B cell (primary cell): Measurements from ENCODE around the gene SLC25A48. TPM values are rescaled to one million over a fixed set of nuclear protein-coding genes. Genes with fewer than 3 reads are reported as not detected.

ENCODE experiments used
- ATAC-seq: fragments of 200-7000 bp; cut with Tn5 transposase; one replicate; pipeline ENCODE4 v1.10.0; 2021; ENCODE audit warnings: low read depth, mild to moderate bottlenecking, moderate number of reproducible peaks, moderate library complexity
- CTCF ChIA-PET: fragments of 350-600 bp; sonication (Branson Sonifier 250); formaldehyde crosslinking; loops from one replicate; lab custom pipeline; 2021; ENCODE audit warnings: antibody characterized with exemption, inconsistent platforms; lab: Charles Lee
- POLR2A ChIA-PET: fragments of 350-600 bp; sonication (Branson Sonifier 250); formaldehyde crosslinking; loops from one replicate; lab custom pipeline; 2021; ENCODE audit warnings: antibody characterized with exemption; lab: Charles Lee
- DNase-seq: peaks from one replicate; pipeline ENCODE4 v3.0.0; 2013
- H2AFZ ChIP-seq: 2 replicates; pipeline ENCODE4 v1.6.1; 2012; ENCODE audit warnings: mild to moderate bottlenecking, low read depth, low read length; ENCODE audit not compliant: insufficient read depth, poor library complexity, severe bottlenecking
- H3K27ac ChIP-seq, 2 donors: 1 replicate in 1 of 2; 2 replicates in 1 of 2; pipeline ENCODE4 v1.5.1; 2012 to 2013; ENCODE audit warnings: low read length in 2 of 2, mild to moderate bottlenecking in 2 of 2, moderate library complexity in 1 of 2
- H3K27me3 ChIP-seq, 4 experiments: fragments of 200-600 bp in 1 of 4; sonication (generic) in 1 of 4; replicated peaks in 1 of 4; 1 replicate in 2 of 4; 2 replicates in 2 of 4; pipeline versions ENCODE4 v1.6.1 to v1.7.0; 2013 to 2016; ENCODE audit warnings: low read length in 3 of 4, mild to moderate bottlenecking in 2 of 4, mixed read lengths in 1 of 4, moderate library complexity in 1 of 4; ENCODE audit not compliant: insufficient read depth in 4 of 4, control insufficient read depth in 3 of 4; ENCODE audit errors: control extremely low read depth in 1 of 4
- H3K36me3 ChIP-seq, 2 experiments: replicated peaks in 1 of 2; 1 replicate in 1 of 2; 2 replicates in 1 of 2; pipeline versions ENCODE4 v1.6.1 to v1.7.1; 2013; ENCODE audit warnings: low read length in 1 of 2; ENCODE audit not compliant: insufficient read depth in 2 of 2, control insufficient read depth in 1 of 2; ENCODE audit errors: control extremely low read depth in 1 of 2, extremely low read depth in 1 of 2
- H3K4me1 ChIP-seq, 2 donors: fragments of 200-600 bp in 1 of 2; sonication (generic) in 1 of 2; 1 replicate in 1 of 2; 2 replicates in 1 of 2; pipeline versions ENCODE4 v1.5.1 to v1.6.1; 2013 to 2017; ENCODE audit warnings: low read length in 2 of 2; ENCODE audit not compliant: control insufficient read depth in 2 of 2, insufficient read depth in 2 of 2
- H3K4me2 ChIP-seq: replicated peaks from 2 replicates; pipeline ENCODE3; 2012; ENCODE audit warnings: mild to moderate bottlenecking, low read depth, low read length; ENCODE audit not compliant: poor library complexity, severe bottlenecking
- H3K4me3 ChIP-seq, 5 experiments: fragments of 200-600 bp in 1 of 5; sonication (generic) in 1 of 5; 1 replicate in 3 of 5; 2 replicates in 2 of 5; pipeline versions ENCODE4 v1.5.1 to v1.7.0; 2011 to 2016; ENCODE audit warnings: low read length in 4 of 5, mild to moderate bottlenecking in 4 of 5, low read depth in 2 of 5, control low read depth in 1 of 5, moderate library complexity in 1 of 5; ENCODE audit not compliant: insufficient read depth in 1 of 5; ENCODE audit errors: control extremely low read depth in 1 of 5, extremely low read depth in 1 of 5
- H3K79me2 ChIP-seq: fragments of 200-600 bp; sonication (generic); one replicate; pipeline ENCODE4 v1.6.0; 2016; ENCODE audit warnings: low read length; ENCODE audit not compliant: control insufficient read depth, insufficient read depth
- H3K9ac ChIP-seq: fragments of 200-600 bp; sonication (generic); 2 replicates; pipeline ENCODE4 v1.6.1; 2017; ENCODE audit warnings: mild to moderate bottlenecking, low read length, moderate library complexity
- H3K9me3 ChIP-seq, 3 donors: one replicate each; pipeline versions ENCODE4 v1.6.1 to v1.7.1; 2013; ENCODE audit warnings: low read length in 2 of 3; ENCODE audit not compliant: control insufficient read depth in 2 of 3, insufficient read depth in 1 of 3; ENCODE audit errors: control extremely low read depth in 1 of 3
- H4K20me1 ChIP-seq: 2 replicates; pipeline ENCODE4 v1.6.0; 2012; ENCODE audit warnings: mild to moderate bottlenecking, low read length; ENCODE audit not compliant: insufficient read depth, control insufficient read depth, poor library complexity, severe bottlenecking
- H3K27ac Mint-ChIP-seq: one replicate; pipeline ENCODE4 v1.8.0; 2021; ENCODE audit warnings: mixed read lengths
- H3K27me3 Mint-ChIP-seq: one replicate; pipeline ENCODE4 v1.8.0; 2021; ENCODE audit warnings: mixed read lengths
- H3K4me1 Mint-ChIP-seq: one replicate; pipeline ENCODE4 v1.8.0; 2021; ENCODE audit warnings: mixed read lengths
- H3K4me3 Mint-ChIP-seq: one replicate; pipeline ENCODE4 v1.8.0; 2021; ENCODE audit warnings: mixed read lengths
- H3K9me3 Mint-ChIP-seq: one replicate; pipeline ENCODE4 v1.8.0; 2022; ENCODE audit warnings: mixed read lengths; ENCODE audit not compliant: insufficient read depth
- CTCF ChIP-seq: fragments of 200-600 bp; IDR thresholded peaks from one replicate; pipeline ENCODE4 v1.8.0; 2022; ENCODE audit warnings: antibody characterized with exemption, mild to moderate bottlenecking
- EZH2 ChIP-seq: IDR thresholded peaks from 2 replicates; pipeline ENCODE4 v1.6.1; 2012; ENCODE audit warnings: borderline replicate concordance, low read depth, mild to moderate bottlenecking, moderate library complexity, low read length; ENCODE audit not compliant: insufficient read depth, poor library complexity, severe bottlenecking
- WGBS: methylation state at CpG from one replicate; pipeline ENCODE4 v1.1.5; 2013; ENCODE audit warnings: missing lambda C conversion rate; ENCODE audit not compliant: insufficient coverage; 5-methylcytosine and 5-hydroxymethylcytosine counted together
- intact Hi-C: fragments of 100-400 bp; cut with micrococcal nuclease; formaldehyde crosslinking; loops from one replicate; pipeline ENCODE4 v1.10.0; 2022
- polyA plus RNA-seq: library from polyadenylated mRNA; depleted of rRNA; stranded (reverse); fragments of >200 nt; gene quantifications from 2 replicates; pipeline ENCODE4 v1.2.3, GENCODE V29; 2012
- total RNA-seq, 2 donors: library from RNA; stranded (reverse); fragments of 120-200 nt in 1 of 2; gene quantifications; 1 replicate in 1 of 2; 2 replicates in 1 of 2; pipeline versions ENCODE4 v1.2.3 to v1.2.4, GENCODE V29; 2013 to 2022

SLC25A48 gene
- total and polyA plus RNA-seq, 2 donors (not counting 1 experiment from before 2014, with no cell fraction given) = not detected

- Histone ChIP-seq H2AFZ (no peak overlapping the region), H3K36me3 (no peaks in the 10 kb centered on the region), H3K27ac (no peak overlapping the region), H3K4me2 (no peak overlapping the region), H4K20me1 (no peaks in the 10 kb centered on the region), H3K9ac (no peak overlapping the region), H3K79me2 (no peaks in the 10 kb centered on the region), H3K4me3 (no peak overlapping the region), H3K9me3 (no peaks in the 10 kb centered on the region), H3K4me1 (no peaks in the 10 kb centered on the region), H3K27me3 (peaks cover 0 to 4% (median 0%) of the 10 kb centered on the region in 4 experiments)
- Mint-ChIP-seq H3K4me1 (no peaks in the 10 kb centered on the region), H3K4me3 (no peak overlapping the region), H3K9me3 (no peaks in the 10 kb centered on the region), H3K27ac (no peak overlapping the region), H3K27me3 (peaks cover 26% of the 10 kb centered on the region)
- no CpG with 5 or more reads among the region's 5 CpGs for WGBS
- no peak for TF ChIP-seq EZH2
- no peak for TF ChIP-seq CTCF
- ChIA-PET POLR2A (no interaction called here), CTCF (interaction anchor here (1.4 kb wide), 1 partner anchor 336 kb away, joined by 4 read pairs; no protein-coding TSS in a partner anchor)
- intact Hi-C loops = no loop called here
- ATAC-seq = no peak
- no peak for DNase-seq
Measured at GRCh38 chr5:135876146-135876545, 41.7 kb downstream of the SLC25A48 start.

GRCh38 chr5:135877570-135878155 lies 43.2 kb downstream of the SLC25A48 start:
- no peak overlapping the region for H3K4me3 ChIP-seq
- no peak overlapping the region for H3K27ac Mint-ChIP-seq
- intact Hi-C loops = no loop called here

More at GRCh38 chr5:135877570-135878155, 43.2 kb downstream of the SLC25A48 start:
- Histone ChIP-seq H2AFZ (no peak overlapping the region), H3K4me1 (no peaks in the 10 kb centered on the region), H3K79me2 (no peaks in the 10 kb centered on the region), H3K27me3 (peaks cover 0 to 4% (median 0%) of the 10 kb centered on the region in 4 experiments), H3K9me3 (no peaks in the 10 kb centered on the region), H3K36me3 (no peaks in the 10 kb centered on the region), H4K20me1 (no peaks in the 10 kb centered on the region), H3K4me2 (no peak overlapping the region), H3K9ac (no peak overlapping the region), H3K27ac (no peak overlapping the region)
- H3K4me3 Mint-ChIP-seq = no peak overlapping the region
- peaks cover 34% of the 10 kb centered on the region for H3K27me3 Mint-ChIP-seq
- H3K9me3 Mint-ChIP-seq = no peaks in the 10 kb centered on the region
- 65% methylated on average over 3 of the region's 6 CpGs for WGBS
- ATAC-seq = no peak
- no peaks in the 10 kb centered on the region for H3K4me1 Mint-ChIP-seq
- DNase-seq = no peak
- ChIA-PET CTCF (no interaction called here), POLR2A (no interaction called here)
- TF ChIP-seq CTCF (no peak), EZH2 (no peak)
